Fibroblast of peridontal ligament (primary cell): Measurements from ENCODE around the gene PLAC8.
A peak's percentile ranks its signal among the peaks of the same experiment; 100 is the strongest.
"Not testable (repeated sequence)": the region's sequence is repeated elsewhere in the genome, so short reads cannot be mapped to it uniquely, and the experiment has no call there.

Experiments
- DNase-seq: peaks from one replicate; pipeline ENCODE4 v3.0.0-alpha.2; 2010; ENCODE audit errors: extremely low read depth

PLAC8 gene

DNA sequence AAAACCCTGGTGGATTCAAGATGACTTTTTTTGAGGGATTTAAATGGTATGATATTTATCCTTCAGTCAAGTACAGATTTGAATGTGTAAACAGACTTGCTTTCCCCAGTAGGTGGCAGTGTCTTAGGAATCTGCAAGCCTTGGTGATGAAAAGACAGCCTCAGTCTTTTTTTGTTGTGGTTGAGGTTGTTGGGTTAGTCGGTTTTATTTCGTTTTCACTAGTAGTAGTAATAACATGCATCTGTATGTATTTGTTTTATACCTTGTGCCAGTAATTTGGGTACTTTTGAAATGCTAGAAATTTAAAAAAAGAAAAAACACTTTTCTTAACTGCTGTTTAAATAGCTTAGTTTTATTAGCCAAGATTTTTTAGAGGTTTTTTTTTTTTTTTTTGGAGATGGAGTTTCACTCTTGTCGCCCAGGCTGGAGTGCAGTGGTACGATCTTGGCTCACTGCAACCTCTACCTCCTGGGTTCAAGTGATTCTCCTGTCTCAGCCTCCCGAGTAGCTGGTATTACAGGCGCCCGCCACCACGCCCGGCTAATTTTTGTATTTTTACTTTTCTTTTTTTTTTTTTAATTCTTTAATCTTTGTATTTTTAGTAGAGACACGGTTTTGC lies 40.3 kb downstream of the PLAC8 start:
- peak; percentile 95 for DNase-seq

DNA sequence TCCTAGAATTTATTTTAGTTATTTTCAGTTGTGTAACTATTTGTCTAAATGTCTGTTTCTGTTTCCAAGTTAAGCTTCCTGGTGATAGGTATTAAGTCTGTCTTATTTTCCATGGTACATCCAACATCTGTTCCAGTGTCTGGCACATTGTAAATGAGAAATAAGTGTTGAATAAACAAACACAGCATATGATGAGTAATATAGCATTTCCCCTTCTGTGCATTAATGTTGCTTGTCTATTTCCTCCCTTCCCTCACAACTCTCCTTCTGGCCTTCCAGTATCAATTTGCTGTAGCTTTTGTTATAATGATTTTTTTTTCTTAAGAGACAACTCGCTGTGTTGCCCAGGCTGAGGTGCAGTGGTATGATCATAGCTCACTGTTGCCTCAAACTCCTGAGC lies 43.4 kb downstream of the PLAC8 start:
- DNase-seq, result peak; percentile 7

DNA sequence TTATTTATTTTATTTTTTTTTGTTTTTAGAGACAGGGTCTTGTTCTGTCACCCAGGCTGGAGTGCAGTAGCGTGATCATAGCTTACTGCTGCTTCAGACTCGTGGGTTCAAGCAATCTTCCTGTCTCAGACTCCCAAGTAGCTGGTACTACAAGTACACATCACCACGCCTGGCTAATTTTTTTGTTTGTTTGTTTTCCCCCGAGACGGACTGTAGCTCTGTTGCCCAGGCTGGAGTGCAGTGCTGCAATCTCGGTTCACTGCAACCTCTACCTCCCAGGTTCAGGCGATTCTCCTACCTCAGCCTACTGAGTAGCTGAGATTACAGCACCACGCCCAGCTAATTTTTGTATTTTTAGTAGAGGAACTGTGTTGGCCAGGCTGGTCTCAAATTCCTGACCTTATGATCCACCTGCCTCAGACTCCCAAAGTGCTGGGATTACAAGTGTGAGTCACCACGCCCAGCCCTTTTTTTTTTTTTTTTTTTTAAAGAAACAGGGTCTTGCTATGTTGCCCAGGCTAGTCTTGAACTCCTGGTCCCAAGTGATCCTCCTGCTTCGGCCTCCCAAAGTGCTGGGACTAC lies 47.4 kb downstream of the PLAC8 start:
- DNase-seq, result no peak

DNA sequence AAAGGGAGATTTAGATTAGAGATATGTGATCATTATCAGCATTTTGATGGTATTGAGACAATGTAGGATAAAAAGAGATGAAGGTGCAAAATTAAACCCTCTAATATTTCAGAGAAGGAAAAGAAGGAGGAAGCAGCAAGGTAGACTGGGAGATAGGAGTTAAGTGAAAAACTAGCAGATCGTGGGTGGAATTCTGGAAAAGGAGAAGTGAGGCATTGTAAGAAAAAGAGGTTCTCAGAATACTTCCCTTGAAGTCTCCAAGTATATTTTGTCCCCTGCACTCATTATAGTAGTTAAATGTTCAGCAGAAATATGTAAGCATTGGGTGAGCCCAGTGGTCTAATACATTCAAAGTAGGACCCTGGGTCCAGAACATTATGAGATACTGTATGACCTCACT lies 49.3 kb downstream of the PLAC8 start:
- no peak for DNase-seq

DNA sequence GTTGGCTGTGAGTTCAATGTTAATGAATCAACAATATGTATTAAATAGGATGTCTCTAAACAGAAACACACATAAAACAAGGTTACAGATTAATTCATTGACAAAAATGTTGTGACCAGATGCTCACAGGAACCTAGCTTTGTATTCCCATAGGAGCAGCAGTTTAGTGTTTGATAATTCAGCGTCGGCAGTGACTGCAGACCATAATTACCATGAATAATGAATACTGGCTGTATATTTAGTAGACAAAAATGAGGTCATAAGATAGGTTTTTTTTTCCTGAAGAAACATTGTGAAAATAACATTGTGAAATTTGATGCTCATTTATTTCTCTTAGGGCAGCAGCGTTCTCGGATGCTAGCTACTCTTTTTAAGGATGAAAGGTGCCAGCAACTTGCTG lies 51.8 kb downstream of the PLAC8 start:
- peak; percentile 3 for DNase-seq

DNA sequence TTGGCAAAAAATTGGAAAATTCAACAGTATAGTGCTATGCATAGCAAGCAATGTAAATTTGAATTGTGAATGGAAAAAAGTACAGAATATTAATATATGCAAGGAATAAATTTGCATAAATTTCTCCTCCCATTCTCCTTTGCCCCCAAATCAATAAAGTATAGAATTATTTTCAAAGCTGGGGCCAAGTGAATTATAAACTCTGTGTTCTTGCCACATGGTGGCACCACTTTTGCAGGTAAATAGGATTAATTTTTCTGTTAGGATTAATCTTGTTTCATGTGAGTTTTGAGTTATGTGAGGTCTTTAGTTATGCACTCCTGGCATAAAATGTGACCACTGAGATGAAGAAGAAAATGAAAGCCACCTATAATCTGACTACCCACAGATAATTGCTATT lies 59.6 kb downstream of the PLAC8 start:
- peak; percentile 43 for DNase-seq

DNA sequence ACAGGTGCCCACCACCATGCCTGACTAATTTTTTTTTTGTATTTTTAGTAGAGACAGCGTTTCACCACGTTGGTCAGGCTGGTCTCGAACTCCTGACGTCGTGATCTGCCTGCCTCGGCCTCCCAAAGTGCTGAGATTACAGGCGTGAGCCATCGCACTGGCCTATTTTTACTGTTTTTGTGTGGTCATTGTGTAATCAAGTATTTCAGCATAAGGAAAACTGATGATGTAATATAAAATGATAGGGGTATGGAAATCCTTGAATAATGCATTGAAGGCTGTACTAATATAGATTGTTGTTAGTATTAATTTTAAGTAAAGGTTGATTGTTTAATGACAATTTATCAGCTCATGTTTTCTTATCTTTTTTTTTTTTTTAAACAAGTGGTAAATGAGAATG lies 65.7 kb downstream of the PLAC8 start:
- not testable (repeated sequence) for DNase-seq

DNA sequence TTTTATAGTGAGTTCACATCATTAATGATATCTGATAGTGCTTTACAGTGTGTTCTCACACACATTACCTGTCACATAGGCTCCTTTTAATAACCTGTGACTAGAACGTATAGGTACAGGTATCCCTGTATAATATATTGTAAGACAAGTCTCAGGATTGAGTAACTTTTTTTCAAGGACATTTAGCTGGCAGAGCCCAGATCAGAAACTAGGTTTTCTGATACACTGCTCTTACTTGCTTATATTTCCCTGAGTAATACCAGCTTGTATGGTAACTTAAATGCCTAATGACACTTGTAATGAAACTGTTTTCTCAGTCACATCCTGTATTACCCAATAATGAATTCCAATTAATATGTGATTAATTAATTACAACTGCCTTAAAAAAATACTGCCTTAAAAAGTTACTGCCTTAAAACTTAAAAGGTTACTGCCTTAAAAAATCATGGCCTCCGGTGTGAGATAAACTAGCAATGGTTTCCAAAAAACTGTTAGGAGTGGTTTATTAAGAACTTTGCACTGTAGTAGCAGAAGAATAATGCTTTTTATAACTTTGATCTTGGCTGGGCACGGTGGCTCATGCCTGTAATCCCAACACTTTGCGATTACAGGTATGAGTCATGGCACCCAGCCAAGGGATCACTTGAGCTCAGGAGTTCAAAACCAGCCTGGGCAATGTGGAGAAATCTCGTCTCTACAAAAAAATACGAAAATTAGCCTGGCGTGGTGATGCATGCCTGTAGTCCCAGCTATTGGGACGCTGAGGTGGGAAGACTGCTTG lies 67.6 kb downstream of the PLAC8 start:
- DNase-seq, result no peak

DNA sequence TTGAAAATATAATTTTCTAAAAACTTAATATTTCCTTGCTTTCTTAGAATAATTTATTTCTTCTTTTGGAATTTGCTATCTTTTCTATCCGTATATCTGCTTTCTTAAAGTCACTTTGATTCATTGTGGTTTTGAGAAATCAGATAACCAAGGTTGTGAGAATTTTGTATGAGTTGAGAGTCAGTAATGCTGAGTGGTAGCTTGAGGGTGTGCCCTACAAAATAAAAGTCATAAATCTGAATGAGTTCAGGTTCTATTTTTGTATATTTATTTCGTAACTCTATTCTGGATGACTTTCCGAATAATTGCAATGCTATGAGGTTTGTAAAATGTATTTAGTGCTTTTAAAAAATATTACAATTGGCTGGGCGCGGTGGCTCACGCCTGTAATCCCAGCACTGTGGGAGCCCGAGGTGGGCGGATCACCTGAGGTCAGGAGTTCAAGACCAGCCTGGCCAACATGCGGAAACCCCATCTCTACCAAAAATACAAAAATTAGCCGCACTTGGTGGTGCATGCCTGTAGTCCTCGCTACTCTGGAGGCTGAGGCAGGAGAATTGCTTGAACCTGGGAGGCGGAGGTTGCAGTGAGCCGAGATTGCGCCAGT lies 70.6 kb downstream of the PLAC8 start:
- peak; percentile 70 for DNase-seq

DNA sequence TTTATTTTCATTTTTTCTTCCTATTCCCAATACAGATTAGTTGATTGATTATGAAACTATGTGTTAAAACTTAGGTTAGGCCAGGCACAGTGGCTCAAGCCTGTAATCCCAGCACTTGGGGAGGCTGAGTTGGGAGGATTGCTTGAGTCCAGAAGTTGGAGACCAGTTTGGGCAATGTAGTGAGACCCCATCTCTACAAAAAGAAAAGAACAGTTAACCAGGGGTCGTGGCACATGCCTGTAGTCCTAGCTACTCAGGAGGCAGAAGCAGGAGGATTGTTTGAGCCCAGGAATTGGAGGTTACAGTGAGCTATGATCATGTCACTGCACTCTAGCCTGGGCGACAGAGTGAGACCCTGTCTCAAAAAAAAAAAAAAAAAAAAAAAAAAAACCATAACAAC lies 71.4 kb downstream of the PLAC8 start:
- not testable (repeated sequence) for DNase-seq

DNA sequence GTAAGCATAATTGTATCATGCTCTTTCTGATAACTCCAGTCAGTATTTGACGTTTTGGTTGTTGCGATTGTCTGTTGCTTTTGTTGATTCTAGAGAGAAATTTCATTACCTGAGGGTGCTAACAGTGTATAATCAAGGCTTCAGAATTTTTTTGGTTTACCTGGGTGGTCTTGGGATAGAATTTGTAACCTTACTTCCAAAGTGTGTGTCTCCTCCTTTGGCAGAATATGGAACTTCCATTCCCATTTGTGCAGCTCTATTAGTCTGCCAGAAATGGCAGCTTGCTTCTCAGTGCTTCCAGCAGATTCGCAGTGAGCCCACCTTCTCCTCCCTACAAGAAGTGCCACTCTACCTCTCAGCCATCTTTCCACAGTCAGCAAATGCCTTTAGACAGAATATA lies 74.3 kb downstream of the PLAC8 start:
- DNase-seq, result no peak
